ENCODE results near the gene SSTR1. TPM values are rescaled to one million over a fixed set of nuclear protein-coding genes. Genes with fewer than 3 reads are reported as not detected.

The SSTR1 gene
- total RNA-seq, 1 experiment from 2014 or later = not detected

GRCh38 chr14:38224338-38224737, 16.6 kb downstream of the SSTR1 start (continued):
- TF ChIP-seq ZBTB33 (IDR thresholded peaks at IDR 0.05; ENCODE audit: extremely low read depth, insufficient replicate concordance, low read length) (no peak), MAX (IDR thresholded peaks at IDR 0.05) (no peak)

GRCh38 chr14:38225946-38226345, 18.2 kb downstream of the SSTR1 start:
- Histone ChIP-seq H3K4me2 (ENCODE audit: low read length) (no peak overlapping the region), H4K20me1 (ENCODE audit: insufficient read depth) (no peaks in the 10 kb centered on the region), H3K9ac (ENCODE audit: low read length) (no peak overlapping the region), H3K79me2 (ENCODE audit: insufficient read depth, low read length) (no peaks in the 10 kb centered on the region), H3K27me3 (ENCODE audit: insufficient read depth, low read length) (no peaks in the 10 kb centered on the region), H3K36me3 (ENCODE audit: control insufficient read depth in 1 of 2, insufficient read depth in 2 of 2, low read length in 2 of 2) (no peaks in the 10 kb centered on the region), H3K9me2 (ENCODE audit: insufficient read depth) (no peaks in the 10 kb centered on the region), H3K9me3 (ENCODE audit: control insufficient read depth in 1 of 2, insufficient read depth in 1 of 2, low read depth in 1 of 2, low read length in 2 of 2) (no peaks in the 10 kb centered on the region), H3K4me3 (replicated peaks in 1 of 2; ENCODE audit: low read depth in 1 of 2, low read length in 2 of 2) (no peak overlapping the region), H3K27ac (ENCODE audit: low read depth, low read length) (no peak overlapping the region), H3K4me1 (ENCODE audit: control insufficient read depth in 1 of 2, insufficient read depth in 2 of 2, low read length in 2 of 2) (no peaks in the 10 kb centered on the region), H2AFZ (ENCODE audit: low read depth, low read length, poor library complexity, severe bottlenecking) (no peak overlapping the region)
- TF ChIP-seq ZBTB33 (IDR thresholded peaks at IDR 0.05; ENCODE audit: extremely low read depth, insufficient replicate concordance, low read length) = no peak
- TF ChIP-seq EGR1 (IDR thresholded peaks at IDR 0.05; ENCODE audit: low read depth) = no peak
- TF ChIP-seq ATF3 (IDR thresholded peaks at IDR 0.05) = no peak
- TF ChIP-seq YY1 (IDR thresholded peaks at IDR 0.05; ENCODE audit: extremely low read depth, insufficient replicate concordance, low read depth, low read length) = no peak
- TF ChIP-seq REST (IDR thresholded peaks at IDR 0.05; ENCODE audit: low read depth) = no peak
- TF ChIP-seq ELF1 (IDR thresholded peaks at IDR 0.05; ENCODE audit: borderline replicate concordance, low read depth) = no peak
- no peak for TF ChIP-seq CBX3 (IDR thresholded peaks at IDR 0.05; ENCODE audit: low read depth)
- BruUV-seq (replicated peaks) = no TSS peak
- ChIA-PET POLR2A (no interaction called here), CTCF (no interaction called here), RAD21 (ENCODE audit: low non-redundant PET in 1 of 2, low total read pairs in 2 of 2, uncharacterized antibody in 2 of 2, unreplicated experiment in 2 of 2) (no interaction called here)
- DNase-seq (ENCODE audit: low read depth, low spot score) (no peak), ATAC-seq (no peak)
- intact Hi-C loops (cut with micrococcal nuclease) = no loop called here

All from HCT116 (cell line).